HG02623 (cell line): Measurements from ENCODE around the gene PCDHAC1.
"Not testable (repeated sequence)": the region's sequence is repeated elsewhere in the genome, so short reads cannot be mapped to it uniquely, and the experiment has no call there.

Source experiments
- ATAC-seq: cut with Tn5 transposase; IDR thresholded peaks from one replicate; pipeline ENCODE4 v1.9.1; 2021; ENCODE audit warnings: moderate library complexity; ENCODE audit not compliant: unreplicated experiment

Gene PCDHAC1, protein sequence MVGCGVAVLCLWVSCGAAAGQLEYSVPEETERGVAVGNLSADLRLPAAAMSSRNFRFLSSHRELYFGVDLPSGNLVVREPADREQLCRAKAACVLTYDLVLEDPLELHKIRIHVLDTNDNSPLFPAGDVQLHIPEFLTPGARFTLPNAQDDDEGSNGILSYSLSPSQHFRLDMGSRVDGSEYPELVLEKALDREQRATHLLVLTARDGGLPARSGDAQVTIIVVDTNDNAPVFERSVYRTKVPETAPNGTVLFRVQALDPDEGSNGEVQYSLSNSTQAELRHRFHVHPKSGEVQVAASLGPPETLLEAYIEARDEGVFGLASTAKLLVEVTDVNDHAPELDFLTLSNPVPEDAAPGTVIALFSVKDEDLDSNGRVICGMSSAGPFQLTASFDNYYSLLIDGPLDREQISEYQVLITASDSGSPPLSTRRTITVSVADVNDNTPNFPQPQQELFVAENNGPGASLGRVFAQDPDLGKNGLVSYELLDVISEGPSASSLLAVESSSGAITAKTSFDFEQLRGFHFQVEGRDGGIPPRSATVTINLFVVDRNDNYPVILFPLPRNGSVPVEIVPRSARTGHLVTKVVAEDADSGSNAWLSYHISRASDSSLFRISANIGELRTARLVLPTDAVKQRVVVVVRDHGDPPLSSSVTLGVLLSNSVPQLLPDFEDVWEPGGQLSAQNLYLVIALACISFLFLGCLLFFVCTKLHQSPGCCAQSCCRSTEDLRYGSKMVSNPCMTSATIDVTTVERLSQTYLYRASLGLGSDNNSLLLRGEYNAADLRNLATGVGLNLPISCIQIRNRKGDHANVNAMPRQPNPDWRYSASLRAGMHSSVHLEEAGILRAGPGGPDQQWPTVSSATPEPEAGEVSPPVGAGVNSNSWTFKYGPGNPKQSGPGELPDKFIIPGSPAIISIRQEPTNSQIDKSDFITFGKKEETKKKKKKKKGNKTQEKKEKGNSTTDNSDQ

DNA sequence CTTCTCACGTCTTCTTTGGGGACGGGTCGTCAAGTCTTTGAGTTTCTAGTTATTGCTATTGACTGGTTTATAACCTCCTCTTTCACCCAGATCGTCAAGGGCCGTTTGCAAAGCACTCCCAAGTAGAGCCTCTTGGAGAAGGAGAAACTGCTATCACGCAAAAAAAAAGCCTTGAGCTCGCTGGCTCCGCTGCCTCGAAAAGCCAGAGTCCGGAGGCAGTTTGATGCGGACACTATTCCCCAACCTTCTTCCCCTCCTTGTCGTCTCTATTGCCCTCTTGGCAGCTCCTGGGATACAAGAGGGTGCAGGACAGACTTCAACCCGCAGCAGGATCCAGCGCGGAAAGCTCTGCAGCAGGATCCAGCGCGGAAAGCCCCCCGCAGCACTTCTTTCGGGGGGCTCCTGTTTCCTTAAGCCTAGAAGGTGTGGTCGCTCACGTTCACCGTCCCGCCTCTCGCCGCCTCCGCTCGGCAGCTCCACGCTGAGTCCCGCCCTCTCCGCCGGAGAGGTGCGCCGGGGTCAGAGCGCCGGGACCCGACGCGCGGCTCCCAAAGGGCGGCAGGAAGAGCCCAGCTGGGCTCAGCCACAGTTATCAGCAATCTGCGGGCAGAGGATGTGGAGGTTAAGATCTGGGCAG, at the start of gene PCDHAC1:
Gene PCDHAC1 (plus strand): TSS at position 494 of the 637 bp plus-strand sequence. CDS start 594 bp downstream, outside the sequence.
- no peak for ATAC-seq

DNA sequence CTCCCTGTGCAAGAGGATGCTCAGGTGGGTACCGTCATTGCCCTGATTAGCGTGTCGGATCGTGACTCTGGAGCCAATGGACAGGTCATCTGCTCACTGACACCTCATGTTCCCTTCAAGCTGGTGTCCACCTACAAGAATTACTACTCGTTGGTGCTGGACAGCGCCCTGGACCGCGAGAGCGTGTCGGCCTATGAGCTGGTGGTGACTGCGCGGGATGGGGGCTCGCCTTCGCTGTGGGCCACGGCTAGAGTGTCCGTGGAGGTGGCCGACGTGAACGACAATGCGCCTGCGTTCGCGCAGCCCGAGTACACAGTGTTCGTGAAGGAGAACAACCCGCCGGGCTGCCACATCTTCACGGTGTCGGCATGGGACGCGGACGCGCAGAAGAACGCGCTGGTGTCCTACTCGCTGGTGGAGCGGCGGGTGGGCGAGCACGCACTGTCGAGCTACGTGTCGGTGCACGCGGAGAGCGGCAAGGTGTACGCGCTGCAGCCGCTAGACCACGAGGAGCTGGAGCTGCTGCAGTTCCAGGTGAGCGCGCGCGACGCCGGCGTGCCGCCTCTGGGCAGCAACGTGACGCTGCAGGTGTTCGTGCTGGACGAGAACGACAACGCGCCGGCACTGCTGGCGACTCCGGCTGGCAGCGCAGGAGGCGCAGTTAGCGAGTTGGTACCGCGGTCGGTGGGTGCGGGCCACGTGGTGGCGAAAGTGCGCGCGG, 49.4 kb upstream of the PCDHAC1 start:
- ATAC-seq, result not testable (repeated sequence)

DNA sequence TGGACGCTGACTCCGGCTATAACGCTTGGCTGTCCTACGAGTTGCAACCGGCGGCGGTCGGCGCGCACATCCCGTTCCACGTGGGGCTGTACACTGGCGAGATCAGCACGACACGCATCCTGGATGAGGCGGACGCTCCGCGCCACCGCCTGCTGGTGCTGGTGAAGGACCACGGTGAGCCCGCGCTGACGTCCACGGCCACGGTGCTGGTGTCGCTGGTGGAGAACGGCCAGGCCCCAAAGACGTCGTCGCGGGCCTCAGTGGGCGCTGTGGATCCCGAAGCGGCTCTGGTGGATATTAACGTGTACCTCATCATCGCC, 48.9 kb upstream of the PCDHAC1 start:
- ATAC-seq, result no peak

DNA sequence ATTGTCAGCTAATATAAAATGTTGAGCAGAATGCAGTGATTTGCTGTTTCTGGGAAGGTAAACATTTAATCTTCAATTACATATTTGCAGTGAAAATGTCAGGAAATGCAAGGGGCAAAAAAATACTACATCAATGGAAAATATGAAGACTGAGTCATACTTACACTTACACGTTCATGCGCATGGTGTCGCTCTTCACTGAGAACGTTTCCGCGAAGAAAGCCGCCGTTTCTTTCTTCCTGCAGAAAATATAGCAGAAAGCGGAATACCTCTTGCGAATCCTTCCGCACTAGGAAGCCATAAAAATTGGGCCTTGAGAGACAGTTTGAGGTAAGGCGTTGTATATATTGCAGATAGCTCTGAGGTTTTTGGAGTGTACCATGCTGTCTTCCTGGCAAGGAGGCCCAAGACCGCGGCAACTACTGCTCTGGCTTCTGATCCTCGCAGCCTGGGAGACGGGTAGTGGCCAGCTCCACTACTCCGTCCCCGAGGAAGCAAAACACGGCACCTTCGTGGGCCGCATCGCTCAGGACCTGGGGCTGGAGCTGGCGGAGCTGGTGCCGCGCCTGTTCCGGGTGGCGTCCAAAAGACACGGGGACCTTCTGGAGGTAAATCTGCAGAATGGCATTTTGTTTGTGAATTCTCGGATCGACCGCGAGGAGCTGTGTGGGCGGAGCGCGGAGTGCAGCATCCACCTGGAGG, 44.1 kb upstream of the PCDHAC1 start, which contains the start of gene PCDHA13:
Gene PCDHA13 (plus strand): TSS at position 236 of the 702 bp plus-strand sequence. CDS start 145 bp downstream, at position 381.
- ATAC-seq, result no peak

DNA sequence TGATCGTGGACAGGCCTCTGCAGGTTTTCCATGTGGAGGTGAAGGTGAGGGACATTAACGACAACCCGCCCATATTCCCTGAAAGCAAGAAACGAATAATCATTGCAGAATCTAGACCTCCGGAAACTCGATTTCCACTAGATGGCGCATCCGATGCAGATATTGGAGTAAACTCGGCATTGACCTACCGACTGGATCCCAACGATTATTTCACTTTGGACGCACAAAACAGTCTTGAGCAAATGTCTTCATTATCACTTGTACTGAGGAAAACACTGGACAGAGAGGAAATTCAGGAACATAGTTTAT, 43.6 kb upstream of the PCDHAC1 start:
- ATAC-seq, result no peak

DNA sequence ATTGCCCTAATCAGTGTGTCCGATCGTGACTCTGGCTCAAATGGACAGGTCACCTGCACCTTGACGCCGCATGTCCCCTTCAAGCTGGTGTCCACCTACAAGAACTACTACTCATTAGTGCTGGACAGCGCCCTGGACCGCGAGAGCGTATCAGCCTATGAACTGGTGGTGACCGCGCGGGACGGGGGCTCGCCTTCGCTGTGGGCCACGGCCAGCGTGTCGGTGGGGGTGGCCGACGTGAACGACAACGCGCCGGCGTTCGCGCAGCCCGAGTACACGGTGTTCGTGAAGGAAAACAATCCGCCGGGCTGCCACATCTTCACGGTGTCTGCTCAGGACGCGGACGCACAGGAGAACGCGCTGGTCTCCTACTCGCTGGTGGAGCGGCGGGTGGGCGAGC, 42.7 kb upstream of the PCDHAC1 start:
- ATAC-seq, result no peak

DNA sequence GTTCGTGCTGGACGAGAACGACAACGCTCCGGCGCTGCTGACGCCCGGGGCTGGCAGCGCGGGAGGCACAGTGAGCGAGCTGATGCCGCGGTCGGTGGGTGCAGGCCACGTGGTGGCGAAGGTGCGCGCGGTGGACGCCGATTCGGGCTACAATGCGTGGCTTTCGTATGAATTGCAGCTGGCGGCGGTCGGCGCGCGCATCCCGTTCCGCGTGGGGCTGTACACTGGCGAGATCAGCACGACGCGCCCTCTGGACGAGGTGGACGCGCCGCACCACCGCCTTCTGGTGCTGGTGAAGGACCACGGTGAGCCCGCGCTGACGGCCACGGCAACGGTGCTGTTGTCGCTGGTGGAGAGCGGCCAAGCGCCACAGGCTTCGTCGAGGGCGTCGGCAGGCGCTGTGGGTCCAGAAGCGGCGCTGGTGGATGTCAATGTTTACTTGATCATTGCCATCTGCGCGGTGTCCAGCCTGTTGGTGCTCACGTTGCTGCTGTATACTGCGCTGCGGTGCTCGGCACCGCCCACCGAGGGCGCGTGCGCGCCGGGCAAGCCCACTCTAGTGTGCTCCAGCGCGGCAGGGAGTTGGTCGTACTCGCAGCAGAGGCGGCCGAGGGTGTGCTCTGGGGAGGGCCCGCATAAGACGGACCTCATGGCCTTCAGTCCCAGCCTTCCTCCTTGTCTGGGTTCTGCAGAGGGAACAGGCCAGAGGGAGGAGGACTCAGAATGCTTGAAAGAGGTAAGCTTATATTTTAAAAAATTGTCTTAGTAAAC, 42.0 kb upstream of the PCDHAC1 start:
- no peak for ATAC-seq

DNA sequence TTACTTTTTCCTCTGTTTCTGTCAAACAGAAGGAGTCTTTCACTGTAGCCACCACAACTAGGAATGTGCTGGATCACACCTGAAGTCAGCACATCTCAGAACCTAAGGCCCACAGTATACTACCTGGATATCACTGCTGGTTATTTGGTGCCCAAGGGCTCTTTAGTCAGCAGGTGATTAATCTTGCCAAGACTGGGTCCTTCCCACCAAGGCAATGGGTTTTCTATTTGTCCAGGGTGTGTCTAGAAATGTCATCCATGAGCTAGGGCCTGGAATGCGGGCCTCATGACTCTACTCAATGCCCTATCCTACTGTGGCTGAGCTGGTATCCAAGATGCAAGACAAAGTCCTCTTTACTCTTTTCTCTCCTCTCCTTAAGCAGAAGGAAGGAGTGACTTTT, 9.8 kb upstream of the PCDHAC1 start:
- ATAC-seq, result no peak

DNA sequence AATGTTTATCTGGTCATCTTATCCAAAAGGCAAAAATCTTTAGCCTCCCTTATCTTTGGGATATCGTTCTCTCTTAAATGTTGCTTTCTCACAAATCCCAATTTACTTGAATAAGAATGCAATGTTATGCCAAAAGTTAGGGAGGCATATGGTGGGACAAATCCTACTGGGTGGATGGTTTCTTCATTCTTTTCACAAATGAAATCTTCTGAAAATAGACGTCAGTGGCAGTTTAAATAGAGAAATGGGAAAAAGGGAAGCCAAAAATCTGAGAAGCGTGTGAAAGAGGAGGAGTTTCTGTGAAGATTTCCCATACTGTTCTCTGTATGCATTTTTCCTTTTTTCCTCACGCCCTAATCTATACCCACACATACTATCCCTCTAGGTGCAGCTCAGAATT, 2.5 kb upstream of the PCDHAC1 start:
- no peak for ATAC-seq

DNA sequence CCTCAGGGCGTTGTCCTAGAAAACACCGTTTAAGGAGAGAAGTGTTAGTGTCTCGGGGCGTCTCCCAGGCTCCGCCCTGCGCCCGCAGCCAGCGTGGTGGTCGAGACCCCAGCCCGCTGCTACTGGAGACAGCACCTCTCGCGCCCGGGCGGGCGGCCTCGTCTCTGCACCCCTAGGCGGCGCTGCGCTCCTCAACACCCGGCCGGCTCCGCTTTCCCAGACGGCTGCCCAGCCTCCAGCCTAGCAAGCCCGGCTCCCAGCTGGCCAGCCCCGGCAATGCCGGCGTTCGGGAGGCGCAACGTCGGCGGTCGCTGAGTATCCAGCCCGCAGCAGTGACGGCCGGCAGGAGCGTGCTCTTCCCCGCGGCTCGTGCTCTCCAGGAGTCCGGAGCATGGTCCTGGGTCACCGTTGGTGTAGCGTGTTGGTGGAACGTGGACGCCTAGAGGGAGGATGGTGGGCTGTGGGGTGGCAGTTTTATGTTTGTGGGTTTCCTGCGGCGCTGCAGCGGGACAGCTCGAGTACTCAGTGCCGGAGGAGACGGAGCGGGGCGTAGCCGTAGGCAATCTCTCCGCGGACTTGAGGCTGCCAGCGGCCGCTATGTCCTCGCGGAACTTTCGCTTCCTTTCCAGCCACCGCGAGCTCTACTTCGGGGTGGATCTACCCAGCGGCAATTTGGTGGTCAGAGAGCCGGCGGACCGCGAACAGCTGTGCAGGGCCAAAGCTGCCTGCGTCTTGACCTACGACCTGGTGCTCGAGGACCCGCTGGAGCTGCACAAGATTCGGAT, 536 bp downstream of the PCDHAC1 start:
- ATAC-seq, result no peak

DNA sequence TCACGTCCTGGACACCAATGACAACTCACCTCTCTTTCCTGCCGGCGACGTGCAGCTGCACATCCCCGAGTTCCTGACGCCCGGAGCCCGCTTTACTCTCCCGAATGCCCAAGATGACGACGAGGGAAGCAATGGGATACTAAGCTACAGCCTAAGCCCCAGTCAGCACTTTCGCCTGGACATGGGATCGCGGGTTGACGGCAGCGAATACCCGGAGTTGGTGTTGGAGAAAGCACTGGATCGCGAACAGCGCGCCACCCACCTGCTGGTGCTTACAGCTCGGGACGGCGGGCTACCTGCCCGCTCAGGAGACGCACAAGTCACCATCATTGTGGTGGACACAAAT, 1.1 kb downstream of the PCDHAC1 start:
- no peak for ATAC-seq

DNA sequence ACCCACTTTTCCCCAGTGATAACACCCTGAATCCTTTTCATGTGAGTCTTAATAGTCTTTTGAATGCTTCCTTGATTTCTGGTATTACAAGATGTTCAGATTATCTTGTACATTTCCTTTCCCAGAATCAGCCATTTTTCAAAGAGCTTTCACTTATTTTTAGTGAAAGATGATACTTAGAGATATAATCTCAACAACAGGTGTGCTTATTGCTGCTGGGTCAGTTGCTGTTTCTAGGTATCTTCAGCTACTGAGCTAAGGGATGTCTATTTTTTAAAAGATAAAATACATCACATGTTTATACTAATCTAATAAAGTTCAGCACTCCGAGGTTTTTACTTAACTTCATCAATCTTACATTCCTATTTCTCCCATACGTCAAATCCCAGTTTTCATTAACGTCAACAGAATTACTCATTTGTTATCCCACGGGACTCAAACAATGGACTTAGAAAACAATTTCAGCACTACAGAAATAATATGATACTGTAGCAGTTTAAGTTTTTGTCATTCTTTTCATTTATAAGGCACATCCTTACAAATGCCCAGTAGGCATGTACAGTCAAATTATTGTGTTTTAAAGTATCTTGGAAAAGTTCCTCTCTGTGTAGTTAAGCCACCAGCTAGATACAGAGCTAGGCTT, 9.0 kb downstream of the PCDHAC1 start:
- no peak for ATAC-seq

DNA sequence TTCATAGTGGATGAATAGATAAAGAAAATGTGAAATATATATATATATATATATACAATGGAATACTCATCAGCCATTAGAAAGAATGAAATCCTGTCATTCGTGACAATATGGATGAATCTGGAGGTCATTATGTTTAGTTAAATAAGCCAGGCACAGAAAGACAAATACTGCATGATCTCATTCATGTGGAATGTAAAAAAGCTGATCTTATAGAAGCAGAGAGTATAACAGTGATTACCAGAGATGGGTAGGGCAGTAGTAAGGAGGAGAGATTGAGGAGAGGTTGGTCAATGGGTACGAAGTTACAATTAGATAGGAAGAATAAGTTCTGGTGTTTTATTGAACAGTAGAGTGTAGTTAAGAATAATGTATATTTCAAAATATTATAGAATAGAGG, 20.5 kb downstream of the PCDHAC1 start:
- no peak for ATAC-seq

DNA sequence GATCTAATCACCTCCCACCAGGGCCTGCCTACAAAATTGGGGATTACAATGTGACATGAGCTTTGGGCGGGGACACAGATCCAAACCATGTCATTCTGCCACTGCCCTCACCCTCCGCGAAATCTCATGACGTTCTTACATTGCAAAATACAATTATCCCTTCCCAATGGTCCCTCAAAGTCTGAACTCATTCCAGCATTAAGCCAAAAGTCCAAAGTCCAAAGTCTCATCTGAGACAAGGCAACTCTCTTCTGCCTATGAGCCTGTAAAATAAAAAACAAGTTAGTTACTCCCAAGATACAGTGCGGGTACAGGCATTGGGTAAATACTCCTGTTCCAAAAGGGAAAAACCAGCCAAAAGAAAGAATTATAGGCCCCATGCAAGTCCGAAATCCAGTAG, 25.5 kb downstream of the PCDHAC1 start:
- no peak for ATAC-seq

DNA sequence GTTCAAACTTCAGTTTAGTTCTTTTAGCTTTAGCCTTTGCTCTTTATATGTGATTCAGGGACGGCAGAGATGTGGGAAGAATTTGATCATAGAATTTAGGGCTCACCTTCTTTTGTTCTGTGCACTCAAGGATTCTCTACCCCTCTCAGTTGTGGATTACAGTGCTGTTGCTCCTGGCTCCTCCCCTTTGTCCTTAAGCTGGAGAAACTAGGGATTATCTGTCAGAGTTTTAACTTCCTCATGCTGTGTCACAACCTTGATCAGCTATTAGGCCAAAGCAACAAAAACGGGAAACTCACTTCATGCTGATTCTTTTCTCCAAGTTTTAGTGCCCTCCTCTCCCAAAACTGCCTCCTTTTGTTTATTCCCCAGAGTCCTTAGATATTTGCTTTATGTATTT, 27.1 kb downstream of the PCDHAC1 start:
- no peak for ATAC-seq

DNA sequence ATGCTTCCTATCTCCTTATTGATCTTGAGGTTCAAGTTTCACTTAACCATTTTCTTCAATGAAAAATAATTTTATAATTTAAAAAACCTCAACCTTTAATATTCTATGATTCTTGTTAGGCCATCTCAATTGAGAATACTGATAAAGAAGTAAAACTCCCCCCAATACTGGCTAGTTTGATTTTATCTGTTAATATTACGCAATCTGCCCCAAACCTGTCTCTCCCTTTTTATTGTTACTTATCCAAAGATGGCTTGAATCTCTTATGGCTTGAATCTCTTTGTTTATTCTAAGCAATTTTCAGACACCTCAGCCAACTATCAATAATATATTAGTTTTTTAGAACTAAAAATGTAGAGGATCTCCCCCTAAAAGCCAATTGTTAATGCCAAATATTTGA, 36.1 kb downstream of the PCDHAC1 start:
- ATAC-seq, result no peak

DNA sequence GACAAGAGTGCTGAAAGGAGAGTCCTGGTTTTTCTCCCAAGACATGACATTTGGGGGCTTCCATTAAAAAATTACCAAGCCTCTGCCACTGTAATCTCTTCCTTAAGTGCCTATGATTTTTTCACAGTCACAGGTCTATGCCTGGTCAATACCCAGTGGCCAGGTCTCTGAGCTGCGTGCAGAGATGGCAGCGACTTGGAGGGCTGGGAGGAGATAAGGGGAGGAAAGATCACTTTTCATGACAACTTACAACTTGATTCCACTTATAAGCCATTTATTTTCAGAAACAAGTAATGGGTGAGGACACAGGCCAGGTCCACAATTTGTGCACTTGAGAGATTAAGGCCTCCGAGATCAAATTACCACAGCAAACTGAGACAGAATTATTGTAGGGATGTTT, 38.3 kb downstream of the PCDHAC1 start:
- ATAC-seq, result no peak

DNA sequence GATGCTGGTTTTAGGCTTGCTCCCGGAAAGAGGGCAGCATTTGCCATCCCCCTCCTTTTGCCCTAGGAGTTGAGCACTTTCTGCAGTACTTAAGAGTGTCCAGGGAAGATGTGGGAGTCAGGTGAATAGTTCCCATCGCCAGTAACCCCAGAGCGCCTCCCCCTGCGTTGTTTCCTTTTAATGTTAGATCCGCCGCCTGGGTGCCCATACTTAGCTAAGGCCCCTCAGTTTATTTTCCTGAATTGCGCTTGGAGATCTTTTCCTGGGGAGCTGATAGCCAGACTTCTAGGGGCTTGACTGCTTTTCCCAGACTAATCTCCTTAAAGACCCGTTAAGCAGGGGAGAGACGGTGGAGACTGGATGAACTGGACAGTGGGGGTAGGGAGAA, 39.8 kb downstream of the PCDHAC1 start:
- ATAC-seq, result no peak
